Left ventricle myocardium inferior (tissue), 1 donor: ENCODE results near the gene SSBP3. TPM values are rescaled to one million over a fixed set of nuclear protein-coding genes. Genes with fewer than 3 reads are reported as not detected.
A peak's percentile ranks its signal among the peaks of the same experiment; 100 is the strongest.

Experiments used
- DNase-seq: peaks from one replicate; pipeline ENCODE4 v3.0.0-alpha.2; 2020
- H3K27ac ChIP-seq: fragments of 200-600 bp; replicated peaks from 2 replicates; pipeline ENCODE4 v1.8.0; 2021
- H3K27me3 ChIP-seq: fragments of 200-600 bp; 2 replicates; pipeline ENCODE4 v1.8.0; 2021; ENCODE audit warnings: low read depth
- H3K36me3 ChIP-seq: fragments of 200-600 bp; 2 replicates; pipeline ENCODE4 v1.8.0; 2021
- H3K4me1 ChIP-seq: fragments of 200-600 bp; 2 replicates; pipeline ENCODE4 v1.8.0; 2021
- H3K4me3 ChIP-seq: fragments of 200-600 bp; 2 replicates; pipeline ENCODE4 v1.8.0; 2021; ENCODE audit warnings: mild to moderate bottlenecking, moderate library complexity
- H3K9me3 ChIP-seq: fragments of 200-600 bp; replicated peaks from 2 replicates; pipeline ENCODE4 v1.8.0; 2021
- CTCF ChIP-seq: fragments of 200-600 bp; IDR thresholded peaks from 2 replicates; pipeline ENCODE4 v1.8.0; 2021; ENCODE audit warnings: antibody characterized with exemption, mild to moderate bottlenecking, borderline replicate concordance
- intact Hi-C: fragments of 100-400 bp; cut with micrococcal nuclease; formaldehyde crosslinking; loops from one replicate; pipeline ENCODE4 v1.11.0; 2022
- total RNA-seq: library from RNA; stranded (reverse); fragmentation: NEBNext Ultra II Directional; extraction: Animal tissue kit (Norgen Biotek cat#: 25700); gene quantifications from one replicate; pipeline ENCODE4 v1.2.1, GENCODE V29; 2021
- donor health status: DM: no; HTN: yes; CAD: no; lungs with severe emphysema.

Gene SSBP3
- total RNA-seq, 1 donor from 2014 or later, result 57.7 TPM

- peak overlapping the region; percentile 84 for H3K27ac ChIP-seq
- intact Hi-C loops, result no loop called here
Observed at GRCh38 chr1:54272134-54272533, 134.1 kb downstream of the SSBP3 start.

DNA sequence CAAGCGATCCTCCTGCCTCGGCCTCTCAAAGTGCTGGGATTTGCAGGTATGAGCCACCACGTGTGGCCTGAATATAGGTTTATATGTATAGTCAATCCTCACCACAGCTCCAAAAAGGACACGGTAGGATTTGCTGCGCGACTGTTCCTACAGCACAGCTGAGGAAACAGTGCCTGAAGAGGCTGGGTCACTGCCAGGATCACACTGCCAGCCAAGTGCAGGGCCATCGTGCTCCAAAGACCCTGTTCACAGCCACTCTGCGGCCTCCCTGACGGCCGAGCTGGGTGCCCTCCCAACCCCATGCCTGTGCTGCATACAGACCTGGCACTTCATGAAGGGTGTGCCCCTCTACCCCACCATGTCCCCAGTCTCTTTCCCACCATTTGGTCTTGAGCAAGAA, 134.9 kb downstream of the SSBP3 start:
- no peaks in the 10 kb centered on the region for H3K36me3 ChIP-seq
- intact Hi-C loops, result no loop called here
- peaks cover 83% of the 10 kb centered on the region for H3K4me1 ChIP-seq
- no peaks in the 10 kb centered on the region for H3K9me3 ChIP-seq
- H3K27me3 ChIP-seq, result no peaks in the 10 kb centered on the region
- DNase-seq, result no peak
- no peak overlapping the region for H3K4me3 ChIP-seq
- TF ChIP-seq CTCF, result no peak
- H3K27ac ChIP-seq, result peak overlapping the region; percentile 84

More at GRCh38 chr1:54272134-54272533, 134.1 kb downstream of the SSBP3 start:
- Histone ChIP-seq H3K36me3 (no peaks in the 10 kb centered on the region), H3K9me3 (no peaks in the 10 kb centered on the region), H3K4me3 (no peak overlapping the region), H3K27me3 (no peaks in the 10 kb centered on the region), H3K4me1 (peaks cover 84% of the 10 kb centered on the region)
- no peak for TF ChIP-seq CTCF
- DNase-seq, result no peak

DNA sequence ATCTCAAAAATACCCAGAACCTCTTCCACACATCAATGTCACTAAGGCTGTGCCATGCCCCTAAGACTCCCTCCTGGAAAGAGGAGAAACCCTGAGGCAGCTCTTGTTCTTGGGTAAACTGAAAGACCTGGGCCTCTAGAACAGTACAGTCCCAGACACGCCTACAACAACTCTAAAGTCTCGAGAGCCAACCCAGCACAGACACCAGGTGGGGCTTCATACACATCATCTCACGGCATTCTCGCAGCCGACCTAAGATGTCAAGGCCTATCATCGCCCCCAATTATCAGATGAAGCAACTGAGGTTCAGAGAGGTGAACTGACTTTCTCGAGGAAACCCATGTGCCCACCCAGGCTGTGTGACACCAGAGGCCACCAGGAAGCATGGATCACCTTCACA, 135.7 kb downstream of the SSBP3 start:
- no peaks in the 10 kb centered on the region for H3K9me3 ChIP-seq
- intact Hi-C loops, result no loop called here
- TF ChIP-seq CTCF, result no peak
- no peak overlapping the region for H3K27ac ChIP-seq
- H3K4me3 ChIP-seq, result no peak overlapping the region
- H3K36me3 ChIP-seq, result no peaks in the 10 kb centered on the region
- H3K27me3 ChIP-seq, result no peaks in the 10 kb centered on the region
- H3K4me1 ChIP-seq, result peaks cover 80% of the 10 kb centered on the region
- DNase-seq, result no peak

- Histone ChIP-seq H3K4me3 (no peak overlapping the region), H3K36me3 (no peaks in the 10 kb centered on the region), H3K27ac (no peak overlapping the region), H3K9me3 (no peaks in the 10 kb centered on the region), H3K4me1 (peaks cover 69% of the 10 kb centered on the region), H3K27me3 (no peaks in the 10 kb centered on the region)
- intact Hi-C loops, result no loop called here
- DNase-seq, result no peak
- TF ChIP-seq CTCF, result no peak
Observed at GRCh38 chr1:54268762-54269297, 137.4 kb downstream of the SSBP3 start.

DNA sequence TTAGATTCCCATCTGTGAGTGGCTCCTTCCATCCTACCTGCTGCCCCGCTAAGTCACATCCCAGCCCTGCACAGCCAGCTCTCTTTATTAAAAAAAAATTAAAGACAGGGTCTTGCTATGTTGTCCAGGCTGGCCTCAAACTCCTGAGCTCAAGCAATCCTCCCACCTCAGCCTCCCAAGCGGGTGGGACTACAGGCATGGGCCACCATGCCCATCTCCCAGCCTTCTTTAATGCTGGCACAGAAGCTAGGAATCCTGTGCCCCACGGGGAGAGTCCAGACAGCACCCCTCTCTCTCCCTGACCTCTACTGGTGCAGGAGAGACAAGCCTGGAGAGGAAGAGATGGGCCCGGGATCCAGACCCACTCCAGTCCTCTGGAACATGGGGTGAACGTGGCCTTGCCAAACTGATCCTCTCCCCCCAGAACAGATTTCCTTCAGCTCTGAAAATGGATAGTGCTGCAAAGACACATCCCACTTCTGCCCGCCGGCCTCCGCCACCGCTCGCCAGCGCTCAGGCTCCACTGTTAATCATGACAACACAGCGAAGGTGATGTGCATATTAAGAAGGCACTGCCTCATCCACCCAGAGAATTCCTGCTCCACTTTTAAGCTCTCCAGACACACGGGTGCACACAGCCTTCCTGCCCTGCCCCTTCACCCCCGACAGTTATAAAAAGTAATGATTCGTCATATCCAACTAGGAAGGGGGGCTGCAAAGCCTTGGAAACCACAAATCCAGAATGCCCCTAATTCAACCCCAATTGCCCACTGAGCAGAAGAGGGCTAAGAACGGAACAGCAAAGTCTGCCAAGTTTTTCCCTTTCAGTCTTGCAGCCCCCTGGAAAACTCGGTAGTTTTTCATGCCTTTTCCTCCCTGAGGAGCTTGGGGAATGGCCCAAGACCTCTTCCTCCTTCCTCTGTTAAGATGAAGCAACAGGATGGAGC, 138.1 kb downstream of the SSBP3 start:
- Histone ChIP-seq H3K36me3 (no peaks in the 10 kb centered on the region), H3K4me1 (peaks cover 62% of the 10 kb centered on the region), H3K27ac (no peak overlapping the region), H3K4me3 (no peak overlapping the region), H3K9me3 (no peaks in the 10 kb centered on the region), H3K27me3 (no peaks in the 10 kb centered on the region)
- intact Hi-C loops, result no loop called here
- DNase-seq, result no peak
- TF ChIP-seq CTCF, result no peak
